Ishikawa (cell line): ENCODE measurements around the gene TLE5.

Source experiments
- CEBPB ChIP-seq: IDR thresholded peaks from 2 replicates; pipeline ENCODE4 v1.6.1; 2012
- CREB1 ChIP-seq: IDR thresholded peaks from 2 replicates; pipeline ENCODE4 v1.6.1; 2012; ENCODE audit warnings: low read depth
- EGR1 ChIP-seq: IDR thresholded peaks from 2 replicates; pipeline ENCODE4 v1.6.1; 2012
- EP300 ChIP-seq: IDR thresholded peaks from 2 replicates; pipeline ENCODE4 v1.6.1; 2012; ENCODE audit warnings: borderline replicate concordance
- FOXM1 ChIP-seq: IDR thresholded peaks from 2 replicates; pipeline ENCODE4 v1.6.1; 2012; ENCODE audit warnings: low read depth, borderline replicate concordance
- MAX ChIP-seq: IDR thresholded peaks from 2 replicates; pipeline ENCODE4 v1.6.1; 2012
- NFIC ChIP-seq: IDR thresholded peaks from 2 replicates; pipeline ENCODE4 v1.6.1; 2012
- RAD21 ChIP-seq: IDR thresholded peaks from 2 replicates; pipeline ENCODE4 v1.6.1; 2012; ENCODE audit warnings: low read depth
- REST ChIP-seq: IDR thresholded peaks from 2 replicates; pipeline ENCODE4 v1.6.1; 2012; ENCODE audit warnings: low read depth, mild to moderate bottlenecking
- TAF1 ChIP-seq: IDR thresholded peaks from 2 replicates; pipeline ENCODE4 v1.6.1; 2012; ENCODE audit warnings: low read depth, mild to moderate bottlenecking
- TCF12 ChIP-seq: IDR thresholded peaks from 2 replicates; pipeline ENCODE4 v1.6.1; 2012; ENCODE audit warnings: low read depth
- TEAD4 ChIP-seq: IDR thresholded peaks from 2 replicates; pipeline ENCODE4 v1.6.1; 2012
- USF1 ChIP-seq: IDR thresholded peaks from 2 replicates; pipeline ENCODE4 v1.6.1; 2012
- YY1 ChIP-seq: IDR thresholded peaks from 2 replicates; pipeline ENCODE4 v1.6.1; 2012; ENCODE audit warnings: low read depth
- ZBTB7A ChIP-seq: IDR thresholded peaks from 2 replicates; pipeline ENCODE4 v1.6.1; 2012; ENCODE audit warnings: low read depth

Gene TLE5

GRCh38 chr19:3006075-3006767 is 56.1 kb downstream of the TLE5 start:
- TF ChIP-seq USF1, result peak; percentile 73
- no peak for TF ChIP-seq NFIC
- no peak for TF ChIP-seq RAD21
- TF ChIP-seq CEBPB, result no peak
- TF ChIP-seq EGR1, result no peak
- TF ChIP-seq TEAD4, result no peak

- TF ChIP-seq CREB1 (no peak), EGR1 (no peak), RAD21 (no peak)
These were observed 57.0 kb downstream of the TLE5 start for GRCh38 chr19:3005345-3005744.

- TF ChIP-seq TEAD4 (no peak), EP300 (no peak), REST (no peak), NFIC (no peak), YY1 (no peak), EGR1 (no peak), MAX (no peak), CREB1 (no peak), RAD21 (no peak), CEBPB (no peak), TAF1 (no peak), ZBTB7A (no peak), USF1 (no peak), FOXM1 (no peak), TCF12 (no peak)
These were observed 57.8 kb downstream of the TLE5 start for GRCh38 chr19:3004522-3004921.

GRCh38 chr19:3003046-3003445 is 59.2 kb downstream of the TLE5 start:
- TF ChIP-seq CREB1 (no peak), EP300 (no peak), FOXM1 (no peak), NFIC (no peak), REST (no peak), TCF12 (no peak), ZBTB7A (no peak), TAF1 (no peak), CEBPB (no peak), YY1 (no peak), TEAD4 (no peak), EGR1 (no peak), MAX (no peak), USF1 (no peak)
